ACHN (cell line): Measurements from ENCODE around the gene KCNE4.

Experiments used
- DNase-seq: peaks from one replicate; pipeline ENCODE4 v3.0.0-alpha.2; 2015
- in situ Hi-C: cut with HindIII; loops from 2 replicates; pipeline ENCODE4 v1.10.0; 2017; ENCODE audit warnings: low sequenced_read_pairs, low pct_ligation_motif_present, low pct_unique_long_range_greater_than_20kb

The KCNE4 gene

GRCh38 chr2:223036790-223037444 lies 15.1 kb upstream of the KCNE4 start:
- in situ Hi-C loops, result no loop called here
- DNase-seq, result no peak

- in situ Hi-C loops, result no loop called here
- no peak for DNase-seq
Measured at GRCh38 chr2:223037445-223037800, 14.6 kb upstream of the KCNE4 start.

- no peak for DNase-seq
- in situ Hi-C loops, result no loop called here
Measured at GRCh38 chr2:223039618-223040017, 12.4 kb upstream of the KCNE4 start.

GRCh38 chr2:223040527-223040926 lies 11.5 kb upstream of the KCNE4 start:
- in situ Hi-C loops, result no loop called here
- DNase-seq, result no peak

GRCh38 chr2:223041527-223042109 lies 10.4 kb upstream of the KCNE4 start:
- peak; percentile 94 for DNase-seq
- in situ Hi-C loops, result no loop called here

- in situ Hi-C loops, result no loop called here
- no peak for DNase-seq
Measured at GRCh38 chr2:223042284-223042683, 9.7 kb upstream of the KCNE4 start.

- in situ Hi-C loops, result no loop called here
- no peak for DNase-seq
Measured at GRCh38 chr2:223042704-223043118, 9.3 kb upstream of the KCNE4 start.

GRCh38 chr2:223043164-223043941 lies 8.6 kb upstream of the KCNE4 start:
- in situ Hi-C loops, result no loop called here
- DNase-seq, result no peak

- DNase-seq, result no peak
- in situ Hi-C loops, result no loop called here
Measured at GRCh38 chr2:223044092-223044836, 7.7 kb upstream of the KCNE4 start.

- in situ Hi-C loops, result no loop called here
Measured at GRCh38 chr2:223044916-223045700, 6.9 kb upstream of the KCNE4 start.

GRCh38 chr2:223046470-223047040 lies 5.4 kb upstream of the KCNE4 start:
- in situ Hi-C loops, result no loop called here
- DNase-seq, result no peak

More at GRCh38 chr2:223044916-223045700, 6.9 kb upstream of the KCNE4 start:
- DNase-seq, result no peak

GRCh38 chr2:223047260-223047761 lies 4.7 kb upstream of the KCNE4 start:
- in situ Hi-C loops, result no loop called here
- DNase-seq, result no peak

- in situ Hi-C loops, result no loop called here
Measured at GRCh38 chr2:223048519-223048918, 3.5 kb upstream of the KCNE4 start.

GRCh38 chr2:223049356-223049755 lies 2.6 kb upstream of the KCNE4 start:
- DNase-seq, result no peak
- in situ Hi-C loops, result no loop called here

More at GRCh38 chr2:223048519-223048918, 3.5 kb upstream of the KCNE4 start:
- no peak for DNase-seq

GRCh38 chr2:223050188-223050587 lies 1.8 kb upstream of the KCNE4 start:
- in situ Hi-C loops, result no loop called here
- DNase-seq, result no peak

- in situ Hi-C loops, result no loop called here
- no peak for DNase-seq
Measured at GRCh38 chr2:223050900-223051504, 988 bp upstream of the KCNE4 start.
